GM11168 (cell line): ENCODE results near the gene RABL2A.
"Not testable (repeated sequence)": the region's sequence is repeated elsewhere in the genome, so short reads cannot be mapped to it uniquely, and the experiment has no call there.

ENCODE experiments used
- in situ Hi-C: fragments of 300-500 bp; cut with MboI; formaldehyde crosslinking; loops from one replicate; pipeline ENCODE4 v1.12.0; 2022; ENCODE audit warnings: low sequenced_read_pairs; ENCODE audit not compliant: unreplicated experiment

The RABL2A gene

GRCh38 chr2:113604661-113605060 is 22.4 kb upstream of the RABL2A start:
- in situ Hi-C loops: not testable (repeated sequence)

GRCh38 chr2:113606036-113606435 is 21.0 kb upstream of the RABL2A start:
- in situ Hi-C loops: not testable (repeated sequence)

GRCh38 chr2:113609822-113610221 is 17.2 kb upstream of the RABL2A start:
- in situ Hi-C loops: not testable (repeated sequence)

GRCh38 chr2:113621002-113621401 is 6.1 kb upstream of the RABL2A start:
- in situ Hi-C loops: not testable (repeated sequence)

GRCh38 chr2:113625906-113626305 is 1.2 kb upstream of the RABL2A start:
- in situ Hi-C loops: not testable (repeated sequence)

- in situ Hi-C loops: not testable (repeated sequence)
These were observed 5.8 kb downstream of the RABL2A start for GRCh38 chr2:113632849-113633345.

- in situ Hi-C loops: not testable (repeated sequence)
These were observed 8.3 kb downstream of the RABL2A start for GRCh38 chr2:113635358-113635757.

- in situ Hi-C loops: not testable (repeated sequence)
These were observed 9.2 kb downstream of the RABL2A start for GRCh38 chr2:113636226-113636625.

GRCh38 chr2:113638084-113638483 is 11.0 kb downstream of the RABL2A start:
- in situ Hi-C loops: not testable (repeated sequence)

- in situ Hi-C loops: not testable (repeated sequence)
These were observed 19.2 kb downstream of the RABL2A start for GRCh38 chr2:113646217-113646616.

GRCh38 chr2:113650834-113651815 is 24.1 kb downstream of the RABL2A start:
- in situ Hi-C loops: not testable (repeated sequence)

GRCh38 chr2:113652599-113652998 is 25.5 kb downstream of the RABL2A start:
- in situ Hi-C loops: not testable (repeated sequence)

- in situ Hi-C loops: not testable (repeated sequence)
These were observed 29.1 kb downstream of the RABL2A start for GRCh38 chr2:113656031-113656624.

GRCh38 chr2:113657735-113658134 is 30.7 kb downstream of the RABL2A start:
- in situ Hi-C loops: not testable (repeated sequence)

GRCh38 chr2:113663285-113664060 is 36.4 kb downstream of the RABL2A start:
- in situ Hi-C loops: not testable (repeated sequence)

GRCh38 chr2:113664761-113665533 is 37.9 kb downstream of the RABL2A start:
- in situ Hi-C loops: not testable (repeated sequence)

- in situ Hi-C loops: not testable (repeated sequence)
These were observed 41.9 kb downstream of the RABL2A start for GRCh38 chr2:113669013-113669412.

- in situ Hi-C loops: no loop called here
These were observed 45.4 kb downstream of the RABL2A start for GRCh38 chr2:113672326-113672932.

- in situ Hi-C loops: no loop called here
These were observed 48.8 kb downstream of the RABL2A start for GRCh38 chr2:113675875-113676274.
